Uterus (tissue), 2 donors: ENCODE results near the gene WNT5B.

ENCODE experiments used
- POLR2A ChIP-seq, 2 donors: fragments of 450-650 bp; IDR thresholded peaks; one replicate each; pipeline ENCODE4 v1.6.1; 2016; ENCODE audit warnings: antibody characterized with exemption in 2 of 2, mild to moderate bottlenecking in 1 of 2, moderate library complexity in 1 of 2
- TF ChIP-seq, protein P1 (sequence below), 4 experiments: fragments of 200-600 bp in 2 of 4; fragments of 450-650 bp in 2 of 4; sonication (generic) in 2 of 4; IDR thresholded peaks; one replicate each; pipeline ENCODE4 v1.5.1; 2016 to 2019; ENCODE audit warnings: antibody characterized with exemption in 4 of 4, mild to moderate bottlenecking in 2 of 4, moderate library complexity in 1 of 4

DNA sequence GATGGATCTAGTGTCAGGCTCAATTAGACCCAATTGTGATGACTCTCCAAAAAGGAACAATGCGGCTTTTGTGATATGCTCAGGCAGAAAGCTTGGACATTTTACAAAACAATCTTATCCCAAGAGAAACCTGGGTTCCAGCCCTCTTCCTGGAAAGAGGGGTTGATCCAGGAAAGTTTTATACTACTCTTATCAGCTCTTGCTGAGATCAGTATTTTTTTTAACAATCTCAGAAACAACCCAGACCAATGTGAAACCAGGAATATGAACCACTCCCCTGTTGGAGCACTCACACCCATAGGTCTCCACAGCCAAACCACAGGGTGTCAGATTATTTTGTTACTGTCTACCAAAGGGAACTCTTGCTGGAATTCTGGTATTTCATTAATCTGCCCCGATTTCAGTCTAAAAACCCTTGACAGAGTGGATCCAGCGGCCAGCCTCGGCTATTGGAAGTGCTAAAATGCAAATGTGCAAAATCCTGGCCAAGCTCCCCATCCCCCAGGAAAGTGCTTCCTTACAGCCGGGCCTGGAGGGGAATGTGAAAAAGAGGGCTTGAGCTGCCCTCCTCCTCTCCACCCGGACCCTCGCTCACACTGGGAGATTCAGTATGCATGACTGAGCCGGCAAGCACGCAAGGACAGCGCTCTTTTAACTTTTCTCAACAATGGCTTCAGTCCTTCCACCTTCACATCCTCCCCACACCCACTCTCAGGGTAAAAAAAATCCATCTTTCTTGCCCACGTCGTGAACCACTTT is 38.6 kb upstream of the WNT5B start:
- TF ChIP-seq POLR2A (IDR thresholded peaks at IDR 0.05), result no peak
- TF ChIP-seq, protein P1, sequence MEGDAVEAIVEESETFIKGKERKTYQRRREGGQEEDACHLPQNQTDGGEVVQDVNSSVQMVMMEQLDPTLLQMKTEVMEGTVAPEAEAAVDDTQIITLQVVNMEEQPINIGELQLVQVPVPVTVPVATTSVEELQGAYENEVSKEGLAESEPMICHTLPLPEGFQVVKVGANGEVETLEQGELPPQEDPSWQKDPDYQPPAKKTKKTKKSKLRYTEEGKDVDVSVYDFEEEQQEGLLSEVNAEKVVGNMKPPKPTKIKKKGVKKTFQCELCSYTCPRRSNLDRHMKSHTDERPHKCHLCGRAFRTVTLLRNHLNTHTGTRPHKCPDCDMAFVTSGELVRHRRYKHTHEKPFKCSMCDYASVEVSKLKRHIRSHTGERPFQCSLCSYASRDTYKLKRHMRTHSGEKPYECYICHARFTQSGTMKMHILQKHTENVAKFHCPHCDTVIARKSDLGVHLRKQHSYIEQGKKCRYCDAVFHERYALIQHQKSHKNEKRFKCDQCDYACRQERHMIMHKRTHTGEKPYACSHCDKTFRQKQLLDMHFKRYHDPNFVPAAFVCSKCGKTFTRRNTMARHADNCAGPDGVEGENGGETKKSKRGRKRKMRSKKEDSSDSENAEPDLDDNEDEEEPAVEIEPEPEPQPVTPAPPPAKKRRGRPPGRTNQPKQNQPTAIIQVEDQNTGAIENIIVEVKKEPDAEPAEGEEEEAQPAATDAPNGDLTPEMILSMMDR (IDR thresholded peaks at IDR 0.05), result no peak
